Adrenal gland (tissue), 19 donors: ENCODE measurements around the gene ACADM. TPM values are rescaled to one million over a fixed set of nuclear protein-coding genes. Genes with fewer than 3 reads are reported as not detected.
A peak's percentile ranks its signal among the peaks of the same experiment; 100 is the strongest.
"Not testable (repeated sequence)": the region's sequence is repeated elsewhere in the genome, so short reads cannot be mapped to it uniquely, and the experiment has no call there.

ENCODE experiments used
- DNase-seq, 7 donors: peaks; one replicate each; pipeline ENCODE4 v3.0.0-alpha.2; 2019 to 2020
- H3K27ac ChIP-seq, 5 donors: fragments of 200-600 bp; sonication (generic) in 4 of 5; 1 replicate in 3 of 5; 2 replicates in 2 of 5; pipeline versions ENCODE4 v1.5.1 to v1.8.0; 2016 to 2020; ENCODE audit warnings: mild to moderate bottlenecking in 1 of 5
- H3K27me3 ChIP-seq: fragments of 200-600 bp; 2 replicates; pipeline ENCODE4 v1.8.0; 2021
- H3K36me3 ChIP-seq, 2 donors: fragments of 200-600 bp; replicated peaks in 1 of 2; 1 replicate in 1 of 2; 2 replicates in 1 of 2; pipeline versions ENCODE4 v1.5.1 to v1.8.0; 2018 to 2022
- H3K4me1 ChIP-seq, 2 donors: fragments of 200-600 bp; replicated peaks in 1 of 2; 1 replicate in 1 of 2; 2 replicates in 1 of 2; pipeline versions ENCODE4 v1.5.1 to v1.8.0; 2018 to 2021
- H3K4me3 ChIP-seq, 4 donors: fragments of 200-600 bp; sonication (generic) in 3 of 4; one replicate each; pipeline ENCODE4 v1.5.1; 2016 to 2018
- H3K9me3 ChIP-seq, 3 donors: fragments of 200-600 bp; sonication (generic) in 1 of 3; replicated peaks in 1 of 3; 1 replicate in 2 of 3; 2 replicates in 1 of 3; pipeline versions ENCODE4 v1.5.1 to v1.8.0; 2016 to 2021
- POLR2A ChIP-seq, 2 donors: fragments of 450-650 bp; IDR thresholded peaks; one replicate each; pipeline ENCODE4 v1.6.1; 2017; ENCODE audit warnings: antibody characterized with exemption in 2 of 2, mild to moderate bottlenecking in 2 of 2, moderate library complexity in 1 of 2
- WGBS, 4 donors: extraction: QIAGEN DNeasy Blood & Tissue Kit in 2 of 4; methylation state at CpG; one replicate each; pipeline versions ENCODE4 v1.1.5 to v1.1.7; 2013 to 2017; 5-methylcytosine and 5-hydroxymethylcytosine counted together
- intact Hi-C, 2 donors: fragments of 100-400 bp; cut with DNase I; formaldehyde crosslinking; loops; one replicate each; pipeline versions ENCODE4 v1.14.1 to v1.15.0; 2022 to 2023
- long read RNA-seq, 10 donors: library from polyadenylated mRNA in 3 of 10; unstranded in 2 of 10; stranded (forward) in 1 of 10; transcript quantifications; one replicate each; pipeline ENCODE4 v2.0.0 and lab custom pipeline, GENCODE V29; 2021 to 2026
- polyA plus RNA-seq, 3 donors: library from polyadenylated mRNA; stranded (reverse); fragments of 200-250 nt in 2 of 3; fragments of 350-450 nt in 1 of 3; fragmentation: Illumina TruSeq in 1 of 3; extraction: RNeasy Lipid Tissue Mini Kit (QIAGEN cat#74804) in 1 of 3; gene quantifications; one replicate each; pipeline ENCODE4 v1.2.3, GENCODE V29; 2013 to 2014
- total RNA-seq, 9 donors: library from RNA; depleted of rRNA in 4 of 9; stranded (reverse); fragments of >200 nt in 4 of 9; fragments of 120-200 nt in 1 of 9; fragmentation: NEBNext Ultra II Directional in 1 of 9; extraction: Animal tissue kit (Norgen Biotek cat#: 25700) in 1 of 9; gene quantifications; one replicate each; pipeline versions ENCODE4 v1.1.0 to v1.2.4, GENCODE V29; 2013 to 2023
- TF ChIP-seq, protein P1 (sequence below), 6 experiments: fragments of 450-650 bp in 4 of 6; fragments of 200-600 bp in 2 of 6; sonication (generic) in 1 of 6; IDR thresholded peaks; 1 replicate in 5 of 6; 2 replicates in 1 of 6; pipeline versions ENCODE4 v1.5.1 to v1.8.0; 2016 to 2021; ENCODE audit warnings: antibody characterized with exemption in 6 of 6, mild to moderate bottlenecking in 2 of 6, moderate library complexity in 1 of 6
- donor health status: healthy with polysubstance abuse.
- donor health status: Bipolar disorder and iron deficiency.
- donor health status: DM: yes; HTN: yes; CAD: no.
- donor health status: DM: no; HTN: no; CAD: no.
- donor health status: DM: no; HTN: no; CAD: no.
- donor health status: DM: yes; HTN: yes; CAD: no.

Gene ACADM
- total RNA-seq (100 to 1,000 TPM in 5 of 9 donors, 10 to 100 TPM in 4; 86.1 to 196 (median 108) TPM), polyA plus RNA-seq (100 to 1,000 TPM in 1 of 3 donors, 10 to 100 TPM in 2; 23.1 to 208 (median 23.5) TPM)
- long read RNA-seq, donor 1, transcript ACADM-202 (12 exons, 2,619 nt) = major isoform, 15 of 100 reads
- long read RNA-seq, donor 1, transcript ACADM-218 (11 exons, 2,535 nt) = minor isoform, 6 of 100 reads
- long read RNA-seq, donor 1, partial matches to known transcripts = 78 of 100 reads
- long read RNA-seq, donor 1, other reads (novel, unspliced or antisense) = 0 of 100 reads
- long read RNA-seq, donor 2, transcript ACADM-202 (12 exons, 2,619 nt) = major isoform, 34 of 204 reads
- long read RNA-seq, donor 2, partial matches to known transcripts = 167 of 204 reads
- long read RNA-seq, donor 2, other reads (novel, unspliced or antisense) = 0 of 204 reads
- long read RNA-seq, donor 3, transcript ACADM-202 (12 exons, 2,619 nt) = major isoform, 21 of 104 reads
- long read RNA-seq, donor 3, partial matches to known transcripts = 80 of 104 reads
- long read RNA-seq, donor 3, other reads (novel, unspliced or antisense) = 0 of 104 reads
- long read RNA-seq, donor 4, transcript ACADM-202 (12 exons, 2,619 nt) = major isoform, 117 of 148 reads
- long read RNA-seq, donor 4, partial matches to known transcripts = 17 of 148 reads
- long read RNA-seq, donor 4, other reads (novel, unspliced or antisense) = 13 of 148 reads
- long read RNA-seq, donor 5, transcript ACADM-218 (11 exons, 2,535 nt) = minor isoform, 6 of 204 reads
- long read RNA-seq, donor 5, transcript ACADM-202 (12 exons, 2,619 nt) = major isoform, 171 of 204 reads
- long read RNA-seq, donor 5, partial matches to known transcripts = 9 of 204 reads
- long read RNA-seq, donor 5, other reads (novel, unspliced or antisense) = 15 of 204 reads
- long read RNA-seq, donor 6, transcript ACADM-202 (12 exons, 2,619 nt) = major isoform, 48 of 72 reads
- long read RNA-seq, donor 6, partial matches to known transcripts = 15 of 72 reads
- long read RNA-seq, donor 6, other reads (novel, unspliced or antisense) = 9 of 72 reads
- long read RNA-seq, donor 7, transcript ACADM-202 (12 exons, 2,619 nt) = major isoform, 7 of 70 reads
- long read RNA-seq, donor 7, partial matches to known transcripts = 62 of 70 reads
- long read RNA-seq, donor 7, other reads (novel, unspliced or antisense) = 0 of 70 reads
- long read RNA-seq, donor 8, transcript ACADM-202 (12 exons, 2,619 nt) = major isoform, 36 of 157 reads
- long read RNA-seq, donor 8, transcript ACADM-218 (11 exons, 2,535 nt) = minor isoform, 5 of 157 reads
- long read RNA-seq, donor 8, partial matches to known transcripts = 115 of 157 reads
- long read RNA-seq, donor 8, other reads (novel, unspliced or antisense) = 0 of 157 reads
- long read RNA-seq, donor 9, transcript ACADM-202 (12 exons, 2,619 nt) = major isoform, 24 of 126 reads
- long read RNA-seq, donor 9, partial matches to known transcripts = 96 of 126 reads
- long read RNA-seq, donor 9, other reads (novel, unspliced or antisense) = 0 of 126 reads
- long read RNA-seq, donor 10, transcript ACADM-202 (12 exons, 2,619 nt) = major isoform, 15 of 46 reads
- long read RNA-seq, donor 10, partial matches to known transcripts = 31 of 46 reads
- long read RNA-seq, donor 10, other reads (novel, unspliced or antisense) = 0 of 46 reads

DNA sequence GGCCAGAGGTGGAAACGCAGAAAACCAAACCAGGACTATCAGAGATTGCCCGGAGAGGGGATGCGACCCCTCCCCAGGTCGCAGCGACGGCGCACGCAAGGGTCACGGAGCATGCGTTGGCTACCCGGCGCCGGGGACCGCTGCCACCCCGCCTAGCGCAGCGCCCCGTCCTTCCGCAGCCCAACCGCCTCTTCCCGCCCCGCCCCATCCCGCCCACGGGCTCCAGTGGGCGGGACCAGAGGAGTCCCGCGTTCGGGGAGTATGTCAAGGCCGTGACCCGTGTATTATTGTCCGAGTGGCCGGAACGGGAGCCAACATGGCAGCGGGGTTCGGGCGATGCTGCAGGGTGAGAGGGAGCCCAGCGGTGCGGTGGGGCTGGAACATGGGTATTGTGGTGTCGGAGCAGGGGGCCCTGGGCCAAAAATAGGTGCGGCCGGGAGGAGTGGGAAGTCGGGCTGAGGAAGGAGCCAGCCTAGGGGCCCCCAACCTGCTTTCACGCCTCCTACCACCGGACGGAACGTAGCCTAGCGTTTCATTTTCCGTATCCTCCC lies at the start of gene ACADM:
Gene ACADM, plus strand, starts transcription at position 238 of the 551 bp plus-strand sequence. Its CDS starts 79 bp downstream, at position 317.
- WGBS, 4 donors = 0 to 1% (median 0%) methylated on average over 15 to 48 of the region's 48 CpGs
- intact Hi-C loops = no loop called here

DNA sequence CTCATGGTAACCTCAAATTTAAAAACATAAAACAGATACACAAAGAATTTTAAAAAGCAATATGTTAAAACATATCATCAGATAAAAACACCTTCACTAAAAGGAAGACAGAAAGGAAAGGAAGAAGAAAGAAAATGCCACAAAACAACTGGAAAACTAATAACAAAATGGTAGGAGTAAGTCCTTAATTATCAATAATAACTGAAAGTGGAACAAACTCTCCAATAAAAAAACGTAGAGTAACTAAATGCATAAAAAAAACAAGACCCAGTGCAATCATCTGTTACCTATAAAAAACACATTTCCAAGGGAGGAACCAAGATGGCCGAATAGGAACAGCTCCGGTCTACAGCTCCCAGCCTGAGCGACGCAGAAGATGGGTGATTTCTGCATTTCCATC lies 47.1 kb upstream of the ACADM start:
- Histone ChIP-seq H3K4me1 (no peaks in the 10 kb centered on the region), H3K4me3 (no peak overlapping the region), H3K27me3 (no peaks in the 10 kb centered on the region), H3K27ac (no peak overlapping the region), H3K9me3 (no peaks in the 10 kb centered on the region), H3K36me3 (no peaks in the 10 kb centered on the region)
- DNase-seq = no peak
- 77 to 86% (median 81%) methylated on average over 5 of the region's 5 CpGs for WGBS, 4 donors
- intact Hi-C loops = no loop called here
- no peak for TF ChIP-seq POLR2A (IDR thresholded peaks at IDR 0.05)
- TF ChIP-seq, protein P1, sequence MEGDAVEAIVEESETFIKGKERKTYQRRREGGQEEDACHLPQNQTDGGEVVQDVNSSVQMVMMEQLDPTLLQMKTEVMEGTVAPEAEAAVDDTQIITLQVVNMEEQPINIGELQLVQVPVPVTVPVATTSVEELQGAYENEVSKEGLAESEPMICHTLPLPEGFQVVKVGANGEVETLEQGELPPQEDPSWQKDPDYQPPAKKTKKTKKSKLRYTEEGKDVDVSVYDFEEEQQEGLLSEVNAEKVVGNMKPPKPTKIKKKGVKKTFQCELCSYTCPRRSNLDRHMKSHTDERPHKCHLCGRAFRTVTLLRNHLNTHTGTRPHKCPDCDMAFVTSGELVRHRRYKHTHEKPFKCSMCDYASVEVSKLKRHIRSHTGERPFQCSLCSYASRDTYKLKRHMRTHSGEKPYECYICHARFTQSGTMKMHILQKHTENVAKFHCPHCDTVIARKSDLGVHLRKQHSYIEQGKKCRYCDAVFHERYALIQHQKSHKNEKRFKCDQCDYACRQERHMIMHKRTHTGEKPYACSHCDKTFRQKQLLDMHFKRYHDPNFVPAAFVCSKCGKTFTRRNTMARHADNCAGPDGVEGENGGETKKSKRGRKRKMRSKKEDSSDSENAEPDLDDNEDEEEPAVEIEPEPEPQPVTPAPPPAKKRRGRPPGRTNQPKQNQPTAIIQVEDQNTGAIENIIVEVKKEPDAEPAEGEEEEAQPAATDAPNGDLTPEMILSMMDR (IDR thresholded peaks at IDR 0.05) = no peak

More for the DNA sequence above, at the start of gene ACADM:
- DNase-seq = peak; percentile 86 to 93 (median 89)
- Histone ChIP-seq H3K27ac (peak within 1 kb of the TSS; percentile 57 to 97 (median 90)), H3K4me3 (peak within 1 kb of the TSS; percentile 32 to 96 (median 80)), H3K9me3 (no peaks in the 10 kb centered on the region), H3K27me3 (no peaks in the 10 kb centered on the region), H3K4me1 (peaks cover 18 to 19% of the 10 kb centered on the region in 2 donors), H3K36me3 (no peaks in the 10 kb centered on the region)
- TF ChIP-seq, protein P1 (IDR thresholded peaks at IDR 0.05) = no peak
- TF ChIP-seq POLR2A (IDR thresholded peaks at IDR 0.05) = peak; percentile 62 to 71

DNA sequence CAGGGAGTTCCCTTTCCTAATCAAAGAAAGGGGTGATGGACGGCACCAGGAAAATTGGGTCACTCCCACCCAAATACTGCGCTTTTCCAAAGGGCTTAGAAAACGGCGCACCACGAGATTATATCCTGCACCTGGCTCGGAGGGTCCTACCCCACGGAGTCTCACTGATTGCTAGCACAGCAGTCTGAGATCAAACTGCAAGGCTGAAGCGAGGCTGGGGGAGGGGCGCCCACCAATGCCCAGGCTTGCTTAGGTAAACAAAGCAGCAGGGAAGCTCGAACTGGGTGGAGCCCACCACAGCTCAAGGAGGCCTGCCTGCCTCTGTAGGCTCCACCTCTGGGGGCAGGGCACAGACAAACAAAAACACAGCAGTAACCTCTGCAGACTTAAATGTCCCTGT lies 46.5 kb upstream of the ACADM start:
- H3K36me3 ChIP-seq, intact Hi-C loops, H3K4me1 ChIP-seq, DNase-seq, H3K9me3 ChIP-seq, H3K4me3 ChIP-seq, H3K27me3 ChIP-seq, H3K27ac ChIP-seq: not testable (repeated sequence)
- WGBS, 4 donors = 67 to 75% (median 68%) methylated on average over 9 to 10 of the region's 10 CpGs

DNA sequence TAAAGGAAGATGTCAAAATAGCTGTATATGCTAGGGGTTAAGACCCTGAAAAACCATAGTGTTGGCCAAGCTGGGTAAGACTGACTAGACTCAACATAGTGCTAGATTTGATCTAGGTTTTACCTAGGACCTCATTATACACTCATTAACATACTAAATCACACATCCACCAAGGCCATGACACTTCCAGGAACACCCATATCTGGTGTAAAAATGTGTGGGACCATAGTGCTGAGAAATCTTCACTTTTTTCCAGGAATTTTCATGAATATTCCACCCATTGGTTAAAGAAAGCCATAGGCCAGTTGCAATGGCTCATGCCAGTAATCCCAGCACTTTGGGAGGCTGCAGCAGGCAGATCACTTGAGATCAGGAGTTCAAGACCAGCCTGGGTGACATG lies 34.0 kb upstream of the ACADM start:
- Histone ChIP-seq H3K4me1 (no peaks in the 10 kb centered on the region), H3K27me3 (no peaks in the 10 kb centered on the region), H3K27ac (no peak overlapping the region), H3K9me3 (no peaks in the 10 kb centered on the region), H3K4me3 (no peak overlapping the region), H3K36me3 (no peaks in the 10 kb centered on the region)
- DNase-seq = no peak
- intact Hi-C loops = no loop called here
- no peak for TF ChIP-seq POLR2A (IDR thresholded peaks at IDR 0.05)
- TF ChIP-seq, protein P1 (IDR thresholded peaks at IDR 0.05) = no peak
